A549 (cell line): ENCODE data around the gene ALDH1A3. TPM values are rescaled to one million over a fixed set of nuclear protein-coding genes. Genes with fewer than 3 reads are reported as not detected.

Experiments used
- ATAC-seq, 2 experiments: fragments of 200-7000 bp in 1 of 2; fragments of >200 bp in 1 of 2; cut with Nextera tagmentation in 1 of 2; cut with Tn5 transposase in 1 of 2; 3 replicates each; pipeline versions ENCODE4 v1.8.0 to v1.9.1; 2018 to 2020; ENCODE audit warnings: mild to moderate bottlenecking in 1 of 2, moderate library complexity in 1 of 2
- CTCF ChIA-PET: fragments of 300-600 bp; sonication (Branson Sonifier 250); formaldehyde crosslinking; extraction: SDS; loops from one replicate; lab custom pipeline; 2021; ENCODE audit warnings: antibody characterized with exemption, inconsistent platforms; lab: Yijun Ruan, JAX
- POLR2A ChIA-PET: fragments of 350-600 bp; formaldehyde crosslinking; extraction: SDS; loops from one replicate; lab custom pipeline; 2021; ENCODE audit warnings: antibody characterized with exemption, inconsistent platforms; lab: Yijun Ruan, JAX
- DNase-seq, 2 experiments: peaks; one replicate each; pipeline versions ENCODE4 v3.0.0 to v3.0.0-alpha.2; 2011 to 2016; ENCODE audit warnings: low read depth in 1 of 2, low spot score in 1 of 2
- FAIRE-seq: peaks from 2 replicates; lab custom pipeline; 2011; peaks lifted over from hg19 to GRCh38; lab: Jason Lieb, UNC
- H3K27ac ChIP-seq, 2 experiments: fragments of >200 bp; sonication (Bioruptor Twin); formaldehyde crosslinking; 3 replicates each; pipeline ENCODE4 v1.5.1; 2016 to 2017
- H3K4me1 ChIP-seq: fragments of >200 bp; sonication (Bioruptor Twin); formaldehyde crosslinking; 3 replicates; pipeline ENCODE4 v1.6.1; 2016
- H3K4me2 ChIP-seq: fragments of >200 bp; sonication (Bioruptor Twin); formaldehyde crosslinking; 3 replicates; pipeline ENCODE4 v1.6.1; 2016
- H3K4me3 ChIP-seq: fragments of >200 bp; sonication (Bioruptor Twin); formaldehyde crosslinking; 3 replicates; pipeline ENCODE4 v1.5.1; 2016
- H3K9me3 ChIP-seq: fragments of >200 bp; sonication (Bioruptor Twin); formaldehyde crosslinking; 3 replicates; pipeline ENCODE4 v1.6.1; 2016
- ATOH8 ChIP-seq: fragments of 250-450 bp; sonication (Bioruptor Pico); IDR thresholded peaks from 2 replicates; pipeline ENCODE4 v1.5.0; 2020; ENCODE audit warnings: low read depth, mild to moderate bottlenecking, moderate library complexity
- BCL3 ChIP-seq: fragments of >200 bp; sonication (Bioruptor Twin); formaldehyde crosslinking; IDR thresholded peaks from 3 replicates; pipeline ENCODE4 v1.6.1; 2016
- BHLHE40 ChIP-seq: IDR thresholded peaks from 2 replicates; pipeline ENCODE4 v1.6.1; 2012; ENCODE audit warnings: low read depth, low read length, inconsistent platforms
- CBX2 ChIP-seq: fragments of 200-600 bp; sonication (generic); IDR thresholded peaks from 2 replicates; pipeline ENCODE4 v1.6.1; 2016; ENCODE audit warnings: low read depth, mild to moderate bottlenecking, borderline replicate concordance
- CEBPB ChIP-seq, 2 experiments: fragments of >200 bp in 1 of 2; sonication (Bioruptor Twin) in 1 of 2; formaldehyde crosslinking in 1 of 2; IDR thresholded peaks; 2 replicates each; pipeline ENCODE4 v1.6.1; 2012 to 2016
- CHD4 ChIP-seq: fragments of 200-600 bp; sonication (generic); IDR thresholded peaks from 2 replicates; pipeline ENCODE4 v1.6.1; 2016; ENCODE audit warnings: antibody characterized with exemption, mild to moderate bottlenecking, borderline replicate concordance
- EHF ChIP-seq: fragments of 250-450 bp; sonication (Bioruptor Pico); IDR thresholded peaks from 2 replicates; pipeline ENCODE4 v1.5.0; 2020; ENCODE audit warnings: mild to moderate bottlenecking
- ELK1 ChIP-seq: fragments of 150-350 bp; IDR thresholded peaks from 2 replicates; pipeline ENCODE4 v1.6.1; 2014; ENCODE audit warnings: low read depth, mild to moderate bottlenecking, low read length
- FOSB ChIP-seq: fragments of 250-450 bp; sonication (Bioruptor Pico); IDR thresholded peaks from 2 replicates; pipeline ENCODE4 v1.5.0; 2020; ENCODE audit warnings: mild to moderate bottlenecking, moderate library complexity
- FOSL2 ChIP-seq, 2 experiments: fragments of 450-650 bp in 1 of 2; fragments of >200 bp in 1 of 2; sonication (Bioruptor Twin) in 1 of 2; formaldehyde crosslinking; IDR thresholded peaks; 2 replicates each; pipeline versions ENCODE4 v1.5.0 to v1.6.1; 2016 to 2020; ENCODE audit warnings: mild to moderate bottlenecking in 1 of 2, moderate library complexity in 1 of 2
- GATA3 ChIP-seq: IDR thresholded peaks from 2 replicates; pipeline ENCODE4 v1.6.1; 2012; ENCODE audit warnings: borderline replicate concordance
- HES2 ChIP-seq: fragments of >200 bp; sonication (Bioruptor Twin); formaldehyde crosslinking; IDR thresholded peaks from 2 replicates; pipeline ENCODE4 v1.6.1; 2016
- HEYL ChIP-seq: fragments of 250-450 bp; sonication (Bioruptor Pico); IDR thresholded peaks from 2 replicates; pipeline ENCODE4 v1.8.0; 2021; ENCODE audit warnings: mild to moderate bottlenecking, moderate library complexity
- HOXB13 ChIP-seq: fragments of 250-450 bp; sonication (Bioruptor Pico); IDR thresholded peaks from 2 replicates; pipeline ENCODE4 v1.5.0; 2020; ENCODE audit warnings: low read depth, mild to moderate bottlenecking, moderate library complexity
- JUNB ChIP-seq: fragments of >200 bp; sonication (Bioruptor Twin); formaldehyde crosslinking; IDR thresholded peaks from 2 replicates; pipeline ENCODE4 v1.6.1; 2016
- KDM5A ChIP-seq: fragments of 200-600 bp; sonication (generic); IDR thresholded peaks from 2 replicates; pipeline ENCODE4 v1.6.1; 2016; ENCODE audit warnings: antibody characterized with exemption, mild to moderate bottlenecking
- MAFK ChIP-seq: fragments of 450-650 bp; IDR thresholded peaks from 2 replicates; pipeline ENCODE4 v1.6.1; 2014; ENCODE audit not compliant: partially characterized antibody
- MAX ChIP-seq: IDR thresholded peaks from 2 replicates; pipeline ENCODE4 v1.6.1; 2012
- MAZ ChIP-seq: fragments of 150-350 bp; IDR thresholded peaks from 2 replicates; pipeline ENCODE4 v1.6.1; 2014; ENCODE audit warnings: antibody characterized with exemption, low read depth, low read length, borderline replicate concordance
- NPAS2 ChIP-seq: fragments of 250-450 bp; sonication (Bioruptor Pico); IDR thresholded peaks from 2 replicates; pipeline ENCODE4 v1.8.0; 2022; ENCODE audit warnings: mild to moderate bottlenecking, moderate library complexity, borderline replicate concordance
- PBX3 ChIP-seq: IDR thresholded peaks from 2 replicates; pipeline ENCODE4 v1.6.1; 2012
- POLR2A ChIP-seq: IDR thresholded peaks from 2 replicates; pipeline ENCODE4 v1.6.1; 2012; ENCODE audit warnings: mild to moderate bottlenecking, low read length
- REST ChIP-seq: fragments of 200-600 bp; sonication (generic); IDR thresholded peaks from 2 replicates; pipeline ENCODE4 v1.6.1; 2016; ENCODE audit warnings: antibody characterized with exemption, mild to moderate bottlenecking, moderate library complexity
- RFX5 ChIP-seq: fragments of 450-650 bp; IDR thresholded peaks from 2 replicates; pipeline ENCODE4 v1.7.1; 2014; ENCODE audit warnings: antibody characterized with exemption, mild to moderate bottlenecking, moderate library complexity
- TFCP2L1 ChIP-seq: fragments of 250-450 bp; sonication (Bioruptor Pico); IDR thresholded peaks from 2 replicates; pipeline ENCODE4 v1.5.0; 2021; ENCODE audit warnings: mild to moderate bottlenecking
- USF2 ChIP-seq: fragments of 450-650 bp; IDR thresholded peaks from 2 replicates; pipeline ENCODE4 v1.6.1; 2014; ENCODE audit warnings: antibody characterized with exemption
- ZC3H11A ChIP-seq: fragments of 450-650 bp; IDR thresholded peaks from 2 replicates; pipeline ENCODE4 v1.6.1; 2014; ENCODE audit warnings: antibody characterized with exemption, mild to moderate bottlenecking
- ZSCAN20 ChIP-seq: fragments of 250-450 bp; sonication (Bioruptor Pico); IDR thresholded peaks from 2 replicates; pipeline ENCODE4 v1.8.0; 2022; ENCODE audit warnings: mild to moderate bottlenecking, moderate library complexity
- WGBS: methylation state at CpG from one replicate; pipeline ENCODE4 v1.1.6; 2017; ENCODE audit errors: missing lambda C conversion rate; 5-methylcytosine and 5-hydroxymethylcytosine counted together
- polyA plus RNA-seq, 4 experiments: library from polyadenylated mRNA; depleted of rRNA in 3 of 4; stranded (reverse); fragments of >200 nt; fragmentation: RNase III in 1 of 4; extraction: RNeasy Plus Mini Kit Qiagen cat#74134 plus additional on column Dnase treatment in 1 of 4; gene quantifications; 2 replicates in 3 of 4; 3 replicates in 1 of 4; pipeline ENCODE4 v1.2.3, GENCODE V29; 2011 to 2017

The ALDH1A3 gene
- polyA plus RNA-seq, 2 of the 4 experiments (the other 2 are of a cell fraction) = 11.5 to 11.9 TPM

GRCh38 chr15:100880897-100881242, 1.2 kb downstream of the ALDH1A3 start:
- no peaks in the 10 kb centered on the region for H3K9me3 ChIP-seq
- ATAC-seq = no peak
- no peak overlapping the region for H3K4me2 ChIP-seq
- no peak overlapping the region for H3K4me3 ChIP-seq
- 96% methylated on average over 10 of the region's 10 CpGs for WGBS
- TF ChIP-seq ZSCAN20 (CRISPR knock-in tag) (no peak), MAX (no peak), JUNB (no peak), BHLHE40 (no peak), CHD4 (no peak), FOSB (CRISPR knock-in tag) (no peak), FOSL2 (IDR thresholded peaks at IDR 0.05) (no peak), FOSL2 (CRISPR knock-in tag; IDR thresholded peaks at IDR 0.05) (no peak), KDM5A (no peak), ELK1 (no peak)
- TF ChIP-seq, all 56 proteins: peak for 0
- DNase-seq (no peak), FAIRE-seq (no peak)
- POLR2A ChIA-PET = no interaction called here
- CTCF ChIA-PET = interaction anchor here (1.0 to 2.9 kb wide), 4 partner anchors 9 to 127 kb away, joined by 3 to 10 read pairs (median 5); no protein-coding TSS in a partner anchor
- Histone ChIP-seq H3K4me1 (peaks cover 5% of the 10 kb centered on the region), H3K27ac (no peak overlapping the region)

GRCh38 chr15:100881573-100882336, 2.1 kb downstream of the ALDH1A3 start:
- ATAC-seq (no peak), FAIRE-seq (no peak), DNase-seq (no peak)
- TF ChIP-seq ZC3H11A (no peak), TFCP2L1 (CRISPR knock-in tag) (no peak), MAZ (no peak), CBX2 (no peak), EHF (no peak), POLR2A (no peak), MAFK (no peak), HOXB13 (CRISPR knock-in tag) (no peak), HES2 (no peak), ATOH8 (CRISPR knock-in tag) (no peak), PBX3 (no peak), RFX5 (no peak), CEBPB (IDR thresholded peaks at IDR 0.05) (no peak), BCL3 (no peak), FOSB (CRISPR knock-in tag) (no peak), USF2 (no peak), HEYL (no peak), GATA3 (no peak), REST (no peak), NPAS2 (CRISPR knock-in tag) (no peak)
- ChIA-PET CTCF (interaction anchor here (0.9 to 5.1 kb wide), 6 partner anchors 9 to 255 kb away, joined by 3 to 30 read pairs (median 5); no protein-coding TSS in a partner anchor), POLR2A (no interaction called here)
- Histone ChIP-seq H3K4me3 (no peak overlapping the region), H3K4me1 (peaks cover 5% of the 10 kb centered on the region), H3K9me3 (no peaks in the 10 kb centered on the region), H3K27ac (no peak overlapping the region), H3K4me2 (no peak overlapping the region)
- 93% methylated on average over 14 of the region's 14 CpGs for WGBS
